ENCODE data around the gene TMEM72.

DNA sequence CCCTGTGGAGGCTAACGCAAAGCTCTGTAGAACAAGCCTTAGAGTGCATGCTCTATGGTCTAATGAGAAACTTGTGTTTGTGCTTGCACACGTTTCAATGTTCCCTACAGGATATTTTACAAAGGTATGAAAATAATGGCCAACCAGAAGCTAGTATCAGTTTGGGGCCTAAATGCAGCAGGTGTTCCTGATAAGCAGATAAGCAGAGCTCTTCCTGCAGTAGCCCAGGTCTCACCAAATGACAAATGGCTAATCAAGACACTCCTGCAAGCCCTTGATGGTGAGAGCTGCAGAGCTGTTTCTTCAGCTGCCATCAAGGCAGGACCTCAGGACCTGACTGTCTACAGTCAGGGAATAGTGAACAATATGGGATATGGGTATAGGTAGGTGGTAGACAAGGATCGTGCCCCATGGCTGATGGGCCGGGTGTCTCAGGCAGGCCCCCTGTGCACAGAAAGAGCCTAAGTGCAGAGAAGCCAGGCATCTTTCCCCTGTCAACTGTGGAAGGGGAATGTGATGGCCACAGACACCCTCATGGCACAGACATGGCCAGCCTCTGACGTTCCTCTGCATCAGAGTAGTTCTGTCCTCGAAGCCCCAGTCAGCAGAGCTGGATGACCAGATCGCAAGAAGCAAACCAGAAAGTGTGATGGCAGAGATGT lies 25.3 kb downstream of the TMEM72 start:
- TF ChIP-seq EZH2 (IDR thresholded peaks at IDR 0.05; ENCODE audit: borderline replicate concordance, low read depth, low read length, severe bottlenecking) = no peak
- TF ChIP-seq POLR2A (IDR thresholded peaks at IDR 0.05; ENCODE audit: low read depth, low read length) = no peak
- TF ChIP-seq, protein P1, sequence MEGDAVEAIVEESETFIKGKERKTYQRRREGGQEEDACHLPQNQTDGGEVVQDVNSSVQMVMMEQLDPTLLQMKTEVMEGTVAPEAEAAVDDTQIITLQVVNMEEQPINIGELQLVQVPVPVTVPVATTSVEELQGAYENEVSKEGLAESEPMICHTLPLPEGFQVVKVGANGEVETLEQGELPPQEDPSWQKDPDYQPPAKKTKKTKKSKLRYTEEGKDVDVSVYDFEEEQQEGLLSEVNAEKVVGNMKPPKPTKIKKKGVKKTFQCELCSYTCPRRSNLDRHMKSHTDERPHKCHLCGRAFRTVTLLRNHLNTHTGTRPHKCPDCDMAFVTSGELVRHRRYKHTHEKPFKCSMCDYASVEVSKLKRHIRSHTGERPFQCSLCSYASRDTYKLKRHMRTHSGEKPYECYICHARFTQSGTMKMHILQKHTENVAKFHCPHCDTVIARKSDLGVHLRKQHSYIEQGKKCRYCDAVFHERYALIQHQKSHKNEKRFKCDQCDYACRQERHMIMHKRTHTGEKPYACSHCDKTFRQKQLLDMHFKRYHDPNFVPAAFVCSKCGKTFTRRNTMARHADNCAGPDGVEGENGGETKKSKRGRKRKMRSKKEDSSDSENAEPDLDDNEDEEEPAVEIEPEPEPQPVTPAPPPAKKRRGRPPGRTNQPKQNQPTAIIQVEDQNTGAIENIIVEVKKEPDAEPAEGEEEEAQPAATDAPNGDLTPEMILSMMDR (IDR thresholded peaks at IDR 0.05; ENCODE audit: extremely low read depth in 1 of 2, insufficient read depth in 1 of 2, low read depth in 1 of 2, low read length in 2 of 2) = no peak
- TF ChIP-seq, protein P2, sequence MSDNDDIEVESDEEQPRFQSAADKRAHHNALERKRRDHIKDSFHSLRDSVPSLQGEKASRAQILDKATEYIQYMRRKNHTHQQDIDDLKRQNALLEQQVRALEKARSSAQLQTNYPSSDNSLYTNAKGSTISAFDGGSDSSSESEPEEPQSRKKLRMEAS (IDR thresholded peaks at IDR 0.05; ENCODE audit: insufficient read depth, insufficient read length) = no peak
- TF ChIP-seq GATA2 (IDR thresholded peaks at IDR 0.05; ENCODE audit: insufficient read depth, insufficient read length, low read depth, low read length) = no peak
- no peak for TF ChIP-seq POLR2AphosphoS5 (IDR thresholded peaks at IDR 0.05; ENCODE audit: insufficient read depth, low read depth, low read length)
- TF ChIP-seq JUN (IDR thresholded peaks at IDR 0.05; ENCODE audit: borderline replicate concordance, insufficient read depth, insufficient read length, low read depth) = no peak
- TF ChIP-seq FOS (IDR thresholded peaks at IDR 0.05; ENCODE audit: borderline replicate concordance, insufficient read depth, low read length) = no peak
- no peak for TF ChIP-seq MYC (IDR thresholded peaks at IDR 0.05; ENCODE audit: low read depth, low read length)
